Measurements from ENCODE around the gene ALDH1B1. TPM values are rescaled to one million over a fixed set of nuclear protein-coding genes. Genes with fewer than 3 reads are reported as not detected.
A peak's percentile ranks its signal among the peaks of the same experiment; 100 is the strongest.

ALDH1B1 gene
- total and polyA plus RNA-seq, 11 donors = 7.5 to 55.6 (median 20.7) TPM

DNA sequence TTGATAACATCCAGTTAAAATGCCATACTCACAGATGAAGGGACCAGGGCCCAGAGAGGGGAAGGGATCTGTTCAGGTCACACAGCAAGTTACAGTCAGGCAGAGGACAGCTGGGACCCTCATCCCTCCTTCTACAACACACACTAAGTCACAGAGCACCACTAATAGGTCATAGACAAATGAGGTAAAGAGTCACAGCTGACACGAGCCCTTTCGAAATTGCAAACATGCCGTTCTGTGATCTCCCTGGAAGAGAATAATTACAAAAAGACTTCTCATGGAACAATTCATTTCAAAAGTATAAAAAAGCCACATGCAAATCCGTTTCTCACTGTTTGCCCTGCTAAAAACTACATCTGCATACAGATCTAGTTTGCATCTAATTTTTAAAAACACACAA is 16.2 kb downstream of the ALDH1B1 start:
- intact Hi-C loops (cut with DNase I) = loop anchor here in 3 of 10 donors (10.0 kb wide), 2 partner anchors 324 to 664 kb away; no protein-coding TSS in a partner anchor
- TF ChIP-seq POLR2A (IDR thresholded peaks at IDR 0.05) = no peak
- no peak for TF ChIP-seq CTCF (IDR thresholded peaks at IDR 0.05)
- no peak for DNase-seq
- no peak overlapping the region for H3K4me3 ChIP-seq
- 47 to 60% (median 52%) methylated on average over 4 of the region's 4 CpGs for WGBS, 4 donors
- H3K27ac ChIP-seq = no peak overlapping the region
- H3K36me3 ChIP-seq = no peaks in the 10 kb centered on the region
- ATAC-seq = no peak
- H3K9me3 ChIP-seq = no peaks in the 10 kb centered on the region
- peaks cover 0 to 51% (median 10%) of the 10 kb centered on the region in 9 donors for H3K27me3 ChIP-seq
- no peaks in the 10 kb centered on the region for H3K4me1 ChIP-seq

DNA sequence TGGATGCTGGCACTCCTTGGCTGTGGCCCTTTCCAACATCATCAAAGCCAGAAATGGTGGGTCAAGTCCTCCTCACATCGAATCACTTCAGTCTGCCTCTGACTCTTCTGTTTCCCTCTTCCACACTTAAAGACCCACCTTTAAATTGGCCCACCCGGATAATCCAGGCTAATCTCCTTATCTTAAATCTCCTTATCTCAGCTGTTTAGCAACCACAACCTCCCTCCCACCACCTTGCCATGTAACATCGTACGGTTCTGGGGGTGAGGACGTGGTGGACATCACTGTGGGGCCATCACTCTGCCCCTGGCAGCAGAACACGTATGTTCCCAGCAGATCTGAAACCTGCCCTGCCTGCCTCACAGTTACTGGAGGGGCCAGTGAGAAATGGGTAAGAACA is 20.2 kb downstream of the ALDH1B1 start:
- DNase-seq (no peak), ATAC-seq (no peak)
- Histone ChIP-seq H3K36me3 (no peaks in the 10 kb centered on the region), H3K9me3 (no peaks in the 10 kb centered on the region), H3K27me3 (peaks cover 0 to 45% (median 9%) of the 10 kb centered on the region in 9 donors), H3K4me1 (no peaks in the 10 kb centered on the region), H3K4me3 (no peak overlapping the region), H3K27ac (no peak overlapping the region)
- no peak for TF ChIP-seq CTCF (IDR thresholded peaks at IDR 0.05)
- TF ChIP-seq POLR2A (IDR thresholded peaks at IDR 0.05) = no peak
- intact Hi-C loops (cut with DNase I) = loop anchor here in 1 of 10 donors (2.0 kb wide), 1 partner anchor 20 kb away; the partner anchor contains the start of gene ALDH1B1
- 63 to 77% (median 65%) methylated on average over 6 of the region's 6 CpGs for WGBS, 4 donors

GRCh38 chr9:38413283-38413682 is 20.8 kb downstream of the ALDH1B1 start:
- peaks cover 0 to 45% (median 9%) of the 10 kb centered on the region in 9 donors for H3K27me3 ChIP-seq
- H3K9me3 ChIP-seq = no peaks in the 10 kb centered on the region
- no peak for TF ChIP-seq POLR2A (IDR thresholded peaks at IDR 0.05)
- TF ChIP-seq CTCF (IDR thresholded peaks at IDR 0.05) = no peak
- H3K27ac ChIP-seq = no peak overlapping the region
- WGBS, 4 donors = 68 to 70% (median 69%) methylated on average over 7 of the region's 7 CpGs
- H3K36me3 ChIP-seq = no peaks in the 10 kb centered on the region
- ATAC-seq (no peak), DNase-seq (no peak)
- intact Hi-C loops (cut with DNase I) = loop anchor here in 1 of 10 donors (2.0 kb wide), 1 partner anchor 20 kb away; the partner anchor contains the start of gene ALDH1B1
- no peak overlapping the region for H3K4me3 ChIP-seq
- no peaks in the 10 kb centered on the region for H3K4me1 ChIP-seq

GRCh38 chr9:38414040-38414723 is 21.7 kb downstream of the ALDH1B1 start:
- Histone ChIP-seq H3K9me3 (no peaks in the 10 kb centered on the region), H3K4me3 (no peak overlapping the region), H3K36me3 (no peaks in the 10 kb centered on the region), H3K27me3 (peaks cover 0 to 45% (median 9%) of the 10 kb centered on the region in 9 donors), H3K27ac (no peak overlapping the region), H3K4me1 (no peaks in the 10 kb centered on the region)
- DNase-seq (no peak), ATAC-seq (peak in 1 of 4 donors; percentile 14)
- intact Hi-C loops (cut with DNase I) = no loop called here
- 44 to 55% (median 46%) methylated on average over 21 to 24 of the region's 24 CpGs for WGBS, 4 donors
- TF ChIP-seq CTCF (IDR thresholded peaks at IDR 0.05) (no peak), POLR2A (IDR thresholded peaks at IDR 0.05) (no peak)

Data from heart left ventricle (tissue), 16 donors.